HFFc6 (cell line): ENCODE results near the gene TNIP3. TPM values are rescaled to one million over a fixed set of nuclear protein-coding genes. Genes with fewer than 3 reads are reported as not detected.

Experiments
- DNase-seq: peaks from one replicate; pipeline ENCODE4 v3.0.0-alpha.2; 2018
- H3K27ac Mint-ChIP-seq: 2 replicates; pipeline ENCODE4 v1.8.0; 2020; ENCODE audit warnings: mild to moderate bottlenecking, mixed read lengths
- H3K27me3 Mint-ChIP-seq: 2 replicates; pipeline ENCODE4 v1.8.0; 2021; ENCODE audit warnings: mild to moderate bottlenecking, moderate library complexity, mixed read lengths; ENCODE audit not compliant: insufficient read depth
- H3K36me3 Mint-ChIP-seq: 2 replicates; pipeline ENCODE4 v1.8.0; 2021; ENCODE audit warnings: low read depth, mixed read lengths
- H3K4me1 Mint-ChIP-seq: 2 replicates; pipeline ENCODE4 v1.8.0; 2020; ENCODE audit warnings: low read depth, mixed read lengths
- H3K4me3 Mint-ChIP-seq: 2 replicates; pipeline ENCODE4 v1.8.0; 2020; ENCODE audit warnings: mild to moderate bottlenecking, moderate library complexity, mixed read lengths
- H3K9me3 Mint-ChIP-seq: 2 replicates; pipeline ENCODE4 v1.8.0; 2020; ENCODE audit warnings: mild to moderate bottlenecking, mixed read lengths
- CTCF ChIP-seq: fragments of 200-600 bp; sonication (generic); IDR thresholded peaks from 2 replicates; pipeline ENCODE4 v1.5.0; 2021; ENCODE audit warnings: antibody characterized with exemption, mild to moderate bottlenecking
- total RNA-seq, 6 experiments: library from RNA; stranded (reverse); fragmentation: NEBNext Ultra II Directional; extraction: Animal tissue kit (Norgen Biotek cat#: 25700); gene quantifications; 2 replicates in 1 of 6; 3 replicates in 5 of 6; pipeline ENCODE4 v1.2.3, GENCODE V29; 2021

The TNIP3 gene
- total RNA-seq, 6 experiments from 2014 or later = 0.31 to 0.70 (median 0.47) TPM

- H3K27ac Mint-ChIP-seq = no peak overlapping the region
- H3K4me1 Mint-ChIP-seq = peaks cover 5% of the 10 kb centered on the region; the same call in 1 of the 2 replicates
- no peaks in the 10 kb centered on the region for H3K36me3 Mint-ChIP-seq
- H3K9me3 Mint-ChIP-seq = no peaks in the 10 kb centered on the region
- H3K27me3 Mint-ChIP-seq = peaks cover 2% of the 10 kb centered on the region
- no peak for TF ChIP-seq CTCF
- H3K4me3 Mint-ChIP-seq = no peak overlapping the region
- no peak for DNase-seq
Observed at GRCh38 chr4:121192013-121192412, 27.9 kb upstream of the TNIP3 start.

GRCh38 chr4:121191361-121191760, 27.2 kb upstream of the TNIP3 start:
- Mint-ChIP-seq H3K9me3 (no peaks in the 10 kb centered on the region), H3K27ac (no peak overlapping the region), H3K4me3 (no peak overlapping the region)

GRCh38 chr4:121190389-121190788, 26.3 kb upstream of the TNIP3 start:
- TF ChIP-seq CTCF = no peak
- Mint-ChIP-seq H3K36me3 (no peaks in the 10 kb centered on the region), H3K9me3 (no peaks in the 10 kb centered on the region), H3K27me3 (peaks cover 2% of the 10 kb centered on the region), H3K4me3 (no peak overlapping the region), H3K27ac (no peak overlapping the region), H3K4me1 (peaks cover 5% of the 10 kb centered on the region; the same call in 1 of the 2 replicates)
- no peak for DNase-seq

More at GRCh38 chr4:121191361-121191760, 27.2 kb upstream of the TNIP3 start:
- H3K4me1 Mint-ChIP-seq = peaks cover 5% of the 10 kb centered on the region; the same call in 1 of the 2 replicates
- no peaks in the 10 kb centered on the region for H3K36me3 Mint-ChIP-seq
- DNase-seq = no peak
- peaks cover 2% of the 10 kb centered on the region for H3K27me3 Mint-ChIP-seq
- TF ChIP-seq CTCF = no peak

- TF ChIP-seq CTCF = no peak
- H3K27me3 Mint-ChIP-seq = peaks cover 2% of the 10 kb centered on the region
- no peak overlapping the region for H3K4me3 Mint-ChIP-seq
- no peaks in the 10 kb centered on the region for H3K36me3 Mint-ChIP-seq
- H3K9me3 Mint-ChIP-seq = no peaks in the 10 kb centered on the region
- H3K4me1 Mint-ChIP-seq = peaks cover 5% of the 10 kb centered on the region; the same call in 1 of the 2 replicates
- no peak overlapping the region for H3K27ac Mint-ChIP-seq
- no peak for DNase-seq
Observed at GRCh38 chr4:121189326-121190215, 25.4 kb upstream of the TNIP3 start.

GRCh38 chr4:121187206-121187605, 23.1 kb upstream of the TNIP3 start:
- Mint-ChIP-seq H3K9me3 (no peaks in the 10 kb centered on the region), H3K4me1 (peaks cover 10% of the 10 kb centered on the region), H3K4me3 (no peak overlapping the region), H3K36me3 (no peaks in the 10 kb centered on the region), H3K27ac (no peak overlapping the region), H3K27me3 (peaks cover 2% of the 10 kb centered on the region)
- no peak for DNase-seq
- TF ChIP-seq CTCF = no peak
